HepG2 (cell line): ENCODE measurements around the gene CLCNKA. TPM values are rescaled to one million over a fixed set of nuclear protein-coding genes. Genes with fewer than 3 reads are reported as not detected.

Experiments
- ARNT ChIP-seq: fragments of 450-650 bp; IDR thresholded peaks from 2 replicates; pipeline ENCODE4 v1.6.1; 2017
- MTF2 ChIP-seq: sonication (generic); formaldehyde crosslinking; IDR thresholded peaks from 2 replicates; pipeline ENCODE4 v1.5.0; 2020; ENCODE audit warnings: missing genetic modification reagents, borderline replicate concordance
- RARA ChIP-seq: IDR thresholded peaks from 2 replicates; pipeline ENCODE4 v1.6.1; 2016; ENCODE audit warnings: missing genetic modification reagents, missing compliant biosample characterization
- ZBTB7A ChIP-seq: sonication (generic); formaldehyde crosslinking; IDR thresholded peaks from 2 replicates; pipeline ENCODE4 v1.8.0; 2022; ENCODE audit warnings: mild to moderate bottlenecking, missing genetic modification reagents
- ZNF331 ChIP-seq: sonication (generic); formaldehyde crosslinking; IDR thresholded peaks from 2 replicates; pipeline ENCODE4 v1.4.0; 2020; ENCODE audit warnings: missing genetic modification reagents
- ZNF775 ChIP-seq: sonication (generic); formaldehyde crosslinking; IDR thresholded peaks from 2 replicates; pipeline ENCODE4 v1.4.0; 2020; ENCODE audit warnings: missing genetic modification reagents, mild to moderate bottlenecking, moderate library complexity, borderline replicate concordance
- ZSCAN20 ChIP-seq: sonication (generic); formaldehyde crosslinking; IDR thresholded peaks from 2 replicates; pipeline ENCODE4 v1.4.0; 2020; ENCODE audit warnings: missing genetic modification reagents, mild to moderate bottlenecking, borderline replicate concordance
- ZSCAN29 ChIP-seq: sonication (generic); formaldehyde crosslinking; conservative IDR thresholded peaks from 2 replicates; pipeline ENCODE4 v1.4.0; 2020; ENCODE audit warnings: mild to moderate bottlenecking, missing genetic modification reagents
- polyA plus RNA-seq, 8 experiments: library from polyadenylated mRNA; depleted of rRNA in 3 of 8; stranded (reverse) in 7 of 8; unstranded in 1 of 8; fragments of >200 nt; fragmentation: Illumina TruSeq in 4 of 8; extraction: Trizol in 4 of 8; gene quantifications; 2 replicates each; pipeline versions ENCODE4 v1.2.1 to v1.2.3, GENCODE V29; 2011 to 2016; ENCODE audit warnings: low read depth in 4 of 8, missing spikeins in 1 of 8, mixed read lengths in 1 of 8; ENCODE audit not compliant: insufficient read depth in 1 of 8
- total RNA-seq, 5 experiments: library from RNA; depleted of rRNA; stranded (reverse); fragments of >200 nt; fragmentation: Illumina TruSeq; extraction: Trizol; gene quantifications; 2 replicates each; pipeline ENCODE4 v1.2.3, GENCODE V29; 2016; ENCODE audit warnings: low read depth in 1 of 5
- TF ChIP-seq, protein P1 (sequence below): sonication (generic); formaldehyde crosslinking; IDR thresholded peaks from 2 replicates; pipeline ENCODE4 v1.5.0; 2020; ENCODE audit warnings: mild to moderate bottlenecking, missing genetic modification reagents, borderline replicate concordance
- TF ChIP-seq, protein P2 (sequence below): sonication (generic); IDR thresholded peaks from 2 replicates; pipeline ENCODE4 v1.6.1; 2016; ENCODE audit warnings: low read depth, borderline replicate concordance
- TF ChIP-seq, protein P3 (sequence below): sonication (generic); formaldehyde crosslinking; IDR thresholded peaks from 2 replicates; pipeline ENCODE4 v1.5.0; 2020; ENCODE audit warnings: mild to moderate bottlenecking, missing genetic modification reagents
- TF ChIP-seq, protein P4 (sequence below): sonication (generic); formaldehyde crosslinking; conservative IDR thresholded peaks from 2 replicates; pipeline ENCODE4 v1.4.0; 2020; ENCODE audit warnings: missing genetic modification reagents
- TF ChIP-seq, protein P5 (sequence below): sonication (generic); formaldehyde crosslinking; IDR thresholded peaks from 2 replicates; pipeline ENCODE4 v1.4.0; 2020; ENCODE audit warnings: missing genetic modification reagents
- TF ChIP-seq, protein P6 (sequence below): sonication (generic); formaldehyde crosslinking; IDR thresholded peaks from 2 replicates; pipeline ENCODE4 v1.9.0; 2022; ENCODE audit warnings: missing genetic modification reagents, mild to moderate bottlenecking, borderline replicate concordance

Gene CLCNKA
- total and polyA plus RNA-seq, 2 of the 13 experiments (the other 11 are each of a cell fraction or from before 2014, with no cell fraction given), result 0.03 TPM; not detected in 1

DNA sequence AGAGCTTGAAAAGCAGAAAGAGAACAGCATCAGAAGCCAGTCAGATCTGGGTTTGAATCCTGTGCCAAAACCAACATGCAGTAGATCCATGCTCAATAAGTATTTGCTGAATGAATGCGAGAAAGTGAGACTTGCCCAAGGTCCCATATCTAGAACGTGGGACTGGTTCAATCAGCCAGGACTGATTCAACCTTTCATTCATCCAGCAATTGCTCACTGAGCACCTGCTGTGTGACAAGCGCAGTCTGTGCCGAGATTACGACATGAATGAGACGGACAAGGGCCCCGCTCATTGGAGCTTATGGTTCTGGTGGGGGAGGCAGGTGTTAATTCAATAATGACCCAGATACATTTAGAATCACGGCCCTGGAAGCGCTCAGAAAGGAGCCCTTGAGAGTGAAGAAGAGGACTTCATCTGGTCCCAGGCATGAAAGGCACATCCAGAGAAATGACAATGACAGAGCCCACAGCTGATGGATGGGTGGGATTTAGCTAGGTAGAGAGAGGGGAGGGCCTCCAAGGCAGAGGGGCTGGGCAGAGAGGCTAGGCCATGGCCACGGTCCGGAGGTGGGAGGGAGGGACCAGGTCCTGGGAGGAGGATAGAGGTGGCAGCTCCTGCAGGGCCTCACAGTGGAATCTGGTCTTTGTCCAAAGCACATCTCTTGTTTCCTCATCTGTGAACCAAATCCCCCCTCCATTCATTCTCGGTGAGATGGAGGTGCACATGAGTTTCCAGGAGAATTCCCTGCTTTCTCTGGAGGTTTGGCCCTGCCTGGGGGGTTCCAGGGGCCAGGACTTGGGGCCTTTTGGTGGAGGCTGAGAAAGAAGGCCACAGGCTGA lies 55.8 kb downstream of the CLCNKA start (continued):
- TF ChIP-seq, protein P1, sequence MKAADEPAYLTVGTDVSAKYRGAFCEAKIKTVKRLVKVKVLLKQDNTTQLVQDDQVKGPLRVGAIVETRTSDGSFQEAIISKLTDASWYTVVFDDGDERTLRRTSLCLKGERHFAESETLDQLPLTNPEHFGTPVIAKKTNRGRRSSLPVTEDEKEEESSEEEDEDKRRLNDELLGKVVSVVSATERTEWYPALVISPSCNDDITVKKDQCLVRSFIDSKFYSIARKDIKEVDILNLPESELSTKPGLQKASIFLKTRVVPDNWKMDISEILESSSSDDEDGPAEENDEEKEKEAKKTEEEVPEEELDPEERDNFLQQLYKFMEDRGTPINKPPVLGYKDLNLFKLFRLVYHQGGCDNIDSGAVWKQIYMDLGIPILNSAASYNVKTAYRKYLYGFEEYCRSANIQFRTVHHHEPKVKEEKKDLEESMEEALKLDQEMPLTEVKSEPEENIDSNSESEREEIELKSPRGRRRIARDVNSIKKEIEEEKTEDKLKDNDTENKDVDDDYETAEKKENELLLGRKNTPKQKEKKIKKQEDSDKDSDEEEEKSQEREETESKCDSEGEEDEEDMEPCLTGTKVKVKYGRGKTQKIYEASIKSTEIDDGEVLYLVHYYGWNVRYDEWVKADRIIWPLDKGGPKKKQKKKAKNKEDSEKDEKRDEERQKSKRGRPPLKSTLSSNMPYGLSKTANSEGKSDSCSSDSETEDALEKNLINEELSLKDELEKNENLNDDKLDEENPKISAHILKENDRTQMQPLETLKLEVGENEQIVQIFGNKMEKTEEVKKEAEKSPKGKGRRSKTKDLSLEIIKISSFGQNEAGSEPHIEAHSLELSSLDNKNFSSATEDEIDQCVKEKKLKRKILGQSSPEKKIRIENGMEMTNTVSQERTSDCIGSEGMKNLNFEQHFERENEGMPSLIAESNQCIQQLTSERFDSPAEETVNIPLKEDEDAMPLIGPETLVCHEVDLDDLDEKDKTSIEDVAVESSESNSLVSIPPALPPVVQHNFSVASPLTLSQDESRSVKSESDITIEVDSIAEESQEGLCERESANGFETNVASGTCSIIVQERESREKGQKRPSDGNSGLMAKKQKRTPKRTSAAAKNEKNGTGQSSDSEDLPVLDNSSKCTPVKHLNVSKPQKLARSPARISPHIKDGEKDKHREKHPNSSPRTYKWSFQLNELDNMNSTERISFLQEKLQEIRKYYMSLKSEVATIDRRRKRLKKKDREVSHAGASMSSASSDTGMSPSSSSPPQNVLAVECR (CRISPR knock-in tag), result peak; percentile 19; the same call in 1 of the 2 replicates
- TF ChIP-seq, protein P2, sequence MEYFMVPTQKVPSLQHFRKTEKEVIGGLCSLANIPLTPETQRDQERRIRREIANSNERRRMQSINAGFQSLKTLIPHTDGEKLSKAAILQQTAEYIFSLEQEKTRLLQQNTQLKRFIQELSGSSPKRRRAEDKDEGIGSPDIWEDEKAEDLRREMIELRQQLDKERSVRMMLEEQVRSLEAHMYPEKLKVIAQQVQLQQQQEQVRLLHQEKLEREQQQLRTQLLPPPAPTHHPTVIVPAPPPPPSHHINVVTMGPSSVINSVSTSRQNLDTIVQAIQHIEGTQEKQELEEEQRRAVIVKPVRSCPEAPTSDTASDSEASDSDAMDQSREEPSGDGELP, result no peak
- TF ChIP-seq, protein P3, sequence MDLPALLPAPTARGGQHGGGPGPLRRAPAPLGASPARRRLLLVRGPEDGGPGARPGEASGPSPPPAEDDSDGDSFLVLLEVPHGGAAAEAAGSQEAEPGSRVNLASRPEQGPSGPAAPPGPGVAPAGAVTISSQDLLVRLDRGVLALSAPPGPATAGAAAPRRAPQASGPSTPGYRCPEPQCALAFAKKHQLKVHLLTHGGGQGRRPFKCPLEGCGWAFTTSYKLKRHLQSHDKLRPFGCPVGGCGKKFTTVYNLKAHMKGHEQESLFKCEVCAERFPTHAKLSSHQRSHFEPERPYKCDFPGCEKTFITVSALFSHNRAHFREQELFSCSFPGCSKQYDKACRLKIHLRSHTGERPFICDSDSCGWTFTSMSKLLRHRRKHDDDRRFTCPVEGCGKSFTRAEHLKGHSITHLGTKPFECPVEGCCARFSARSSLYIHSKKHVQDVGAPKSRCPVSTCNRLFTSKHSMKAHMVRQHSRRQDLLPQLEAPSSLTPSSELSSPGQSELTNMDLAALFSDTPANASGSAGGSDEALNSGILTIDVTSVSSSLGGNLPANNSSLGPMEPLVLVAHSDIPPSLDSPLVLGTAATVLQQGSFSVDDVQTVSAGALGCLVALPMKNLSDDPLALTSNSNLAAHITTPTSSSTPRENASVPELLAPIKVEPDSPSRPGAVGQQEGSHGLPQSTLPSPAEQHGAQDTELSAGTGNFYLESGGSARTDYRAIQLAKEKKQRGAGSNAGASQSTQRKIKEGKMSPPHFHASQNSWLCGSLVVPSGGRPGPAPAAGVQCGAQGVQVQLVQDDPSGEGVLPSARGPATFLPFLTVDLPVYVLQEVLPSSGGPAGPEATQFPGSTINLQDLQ, result no peak
- no peak for TF ChIP-seq ZNF331
- TF ChIP-seq ARNT, result no peak
- TF ChIP-seq ZBTB7A (CRISPR knock-in tag), result no peak
- no peak for TF ChIP-seq MTF2 (CRISPR knock-in tag)
- no peak for TF ChIP-seq ZSCAN20 (CRISPR knock-in tag)
- no peak for TF ChIP-seq RARA
- TF ChIP-seq, protein P4, sequence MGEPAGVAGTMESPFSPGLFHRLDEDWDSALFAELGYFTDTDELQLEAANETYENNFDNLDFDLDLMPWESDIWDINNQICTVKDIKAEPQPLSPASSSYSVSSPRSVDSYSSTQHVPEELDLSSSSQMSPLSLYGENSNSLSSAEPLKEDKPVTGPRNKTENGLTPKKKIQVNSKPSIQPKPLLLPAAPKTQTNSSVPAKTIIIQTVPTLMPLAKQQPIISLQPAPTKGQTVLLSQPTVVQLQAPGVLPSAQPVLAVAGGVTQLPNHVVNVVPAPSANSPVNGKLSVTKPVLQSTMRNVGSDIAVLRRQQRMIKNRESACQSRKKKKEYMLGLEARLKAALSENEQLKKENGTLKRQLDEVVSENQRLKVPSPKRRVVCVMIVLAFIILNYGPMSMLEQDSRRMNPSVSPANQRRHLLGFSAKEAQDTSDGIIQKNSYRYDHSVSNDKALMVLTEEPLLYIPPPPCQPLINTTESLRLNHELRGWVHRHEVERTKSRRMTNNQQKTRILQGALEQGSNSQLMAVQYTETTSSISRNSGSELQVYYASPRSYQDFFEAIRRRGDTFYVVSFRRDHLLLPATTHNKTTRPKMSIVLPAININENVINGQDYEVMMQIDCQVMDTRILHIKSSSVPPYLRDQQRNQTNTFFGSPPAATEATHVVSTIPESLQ (CRISPR knock-in tag), result no peak
- TF ChIP-seq, protein P5, sequence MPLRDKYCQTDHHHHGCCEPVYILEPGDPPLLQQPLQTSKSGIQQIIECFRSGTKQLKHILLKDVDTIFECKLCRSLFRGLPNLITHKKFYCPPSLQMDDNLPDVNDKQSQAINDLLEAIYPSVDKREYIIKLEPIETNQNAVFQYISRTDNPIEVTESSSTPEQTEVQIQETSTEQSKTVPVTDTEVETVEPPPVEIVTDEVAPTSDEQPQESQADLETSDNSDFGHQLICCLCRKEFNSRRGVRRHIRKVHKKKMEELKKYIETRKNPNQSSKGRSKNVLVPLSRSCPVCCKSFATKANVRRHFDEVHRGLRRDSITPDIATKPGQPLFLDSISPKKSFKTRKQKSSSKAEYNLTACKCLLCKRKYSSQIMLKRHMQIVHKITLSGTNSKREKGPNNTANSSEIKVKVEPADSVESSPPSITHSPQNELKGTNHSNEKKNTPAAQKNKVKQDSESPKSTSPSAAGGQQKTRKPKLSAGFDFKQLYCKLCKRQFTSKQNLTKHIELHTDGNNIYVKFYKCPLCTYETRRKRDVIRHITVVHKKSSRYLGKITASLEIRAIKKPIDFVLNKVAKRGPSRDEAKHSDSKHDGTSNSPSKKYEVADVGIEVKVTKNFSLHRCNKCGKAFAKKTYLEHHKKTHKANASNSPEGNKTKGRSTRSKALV (CRISPR knock-in tag), result no peak
- no peak for TF ChIP-seq ZNF775 (CRISPR knock-in tag)
- TF ChIP-seq, protein P6, sequence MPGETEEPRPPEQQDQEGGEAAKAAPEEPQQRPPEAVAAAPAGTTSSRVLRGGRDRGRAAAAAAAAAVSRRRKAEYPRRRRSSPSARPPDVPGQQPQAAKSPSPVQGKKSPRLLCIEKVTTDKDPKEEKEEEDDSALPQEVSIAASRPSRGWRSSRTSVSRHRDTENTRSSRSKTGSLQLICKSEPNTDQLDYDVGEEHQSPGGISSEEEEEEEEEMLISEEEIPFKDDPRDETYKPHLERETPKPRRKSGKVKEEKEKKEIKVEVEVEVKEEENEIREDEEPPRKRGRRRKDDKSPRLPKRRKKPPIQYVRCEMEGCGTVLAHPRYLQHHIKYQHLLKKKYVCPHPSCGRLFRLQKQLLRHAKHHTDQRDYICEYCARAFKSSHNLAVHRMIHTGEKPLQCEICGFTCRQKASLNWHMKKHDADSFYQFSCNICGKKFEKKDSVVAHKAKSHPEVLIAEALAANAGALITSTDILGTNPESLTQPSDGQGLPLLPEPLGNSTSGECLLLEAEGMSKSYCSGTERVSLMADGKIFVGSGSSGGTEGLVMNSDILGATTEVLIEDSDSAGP (CRISPR knock-in tag), result 0 out of 2 replicates have a peak, but pooled peaks have one; percentile 18
- TF ChIP-seq ZSCAN29 (CRISPR knock-in tag), result no peak
